Keratinocyte (primary cell): ENCODE data around the gene CPLX3. TPM values are rescaled to one million over a fixed set of nuclear protein-coding genes. Genes with fewer than 3 reads are reported as not detected.

Source experiments
- DNase-seq: peaks from one replicate; pipeline ENCODE4 v3.0.0-alpha.2; 2011; ENCODE audit warnings: low read depth, missing footprints, low spot score
- FAIRE-seq: peaks from 2 replicates; lab custom pipeline; 2011; peaks lifted over from hg19 to GRCh38; lab: Jason Lieb, UNC
- H2AFZ ChIP-seq: 2 replicates; pipeline ENCODE4 v1.6.0; 2012; ENCODE audit warnings: low read length, control low read depth, inconsistent platforms; ENCODE audit not compliant: control insufficient read depth
- H3K27ac ChIP-seq: 2 replicates; pipeline ENCODE4 v1.5.1; 2011; ENCODE audit warnings: low read length; ENCODE audit not compliant: control insufficient read depth, insufficient read depth
- H3K27me3 ChIP-seq: 3 replicates; pipeline ENCODE4 v1.6.0; 2011; ENCODE audit warnings: low read length; ENCODE audit not compliant: control insufficient read depth, insufficient read depth; ENCODE audit errors: extremely low read depth
- H3K36me3 ChIP-seq, 2 experiments: 2 replicates in 1 of 2; 3 replicates in 1 of 2; pipeline ENCODE4 v1.5.1; 2011; ENCODE audit warnings: low read length in 2 of 2, mild to moderate bottlenecking in 1 of 2; ENCODE audit not compliant: control insufficient read depth in 2 of 2, insufficient read depth in 2 of 2; ENCODE audit errors: extremely low read depth in 1 of 2
- H3K4me1 ChIP-seq: 3 replicates; pipeline ENCODE4 v1.5.1; 2011; ENCODE audit warnings: low read length; ENCODE audit not compliant: control insufficient read depth, insufficient read depth; ENCODE audit errors: extremely low read depth
- H3K4me2 ChIP-seq: 3 replicates; pipeline ENCODE4 v1.6.0; 2011; ENCODE audit warnings: low read depth, low read length; ENCODE audit not compliant: control insufficient read depth, insufficient read depth; ENCODE audit errors: extremely low read depth
- H3K4me3 ChIP-seq, 3 experiments: fragments of 200-600 bp in 1 of 3; sonication (generic) in 1 of 3; 2 replicates in 2 of 3; 3 replicates in 1 of 3; pipeline ENCODE4 v1.5.1; 2011 to 2016; ENCODE audit warnings: low read length in 3 of 3, mild to moderate bottlenecking in 3 of 3, control low read depth in 2 of 3, inconsistent platforms in 1 of 3, low read depth in 1 of 3, mixed read lengths in 1 of 3, mixed run types in 1 of 3, moderate library complexity in 1 of 3; ENCODE audit not compliant: control insufficient read depth in 2 of 3, insufficient read depth in 2 of 3; ENCODE audit errors: extremely low read depth in 1 of 3
- H3K79me2 ChIP-seq: 2 replicates; pipeline ENCODE4 v1.6.0; 2012; ENCODE audit warnings: low read length; ENCODE audit not compliant: control insufficient read depth, insufficient read depth
- H3K9ac ChIP-seq: 3 replicates; pipeline ENCODE4 v1.6.0; 2011; ENCODE audit warnings: low read length; ENCODE audit not compliant: control insufficient read depth, insufficient read depth; ENCODE audit errors: extremely low read depth
- H3K9me1 ChIP-seq: 3 replicates; pipeline ENCODE4 v1.6.0; 2011; ENCODE audit warnings: low read length; ENCODE audit not compliant: control insufficient read depth, insufficient read depth; ENCODE audit errors: extremely low read depth
- H3K9me3 ChIP-seq: 2 replicates; pipeline ENCODE4 v1.5.1; 2012; ENCODE audit warnings: low read depth, low read length; ENCODE audit not compliant: control insufficient read depth
- H4K20me1 ChIP-seq: 3 replicates; pipeline ENCODE4 v1.6.0; 2011; ENCODE audit warnings: low read length; ENCODE audit not compliant: control insufficient read depth, insufficient read depth; ENCODE audit errors: extremely low read depth
- CTCF ChIP-seq, 3 experiments: IDR thresholded peaks in 1 of 3; conservative IDR thresholded peaks in 1 of 3; optimal IDR thresholded peaks in 1 of 3; 2 replicates in 2 of 3; 3 replicates in 1 of 3; pipeline versions ENCODE3 to v1.5.1; 2011; ENCODE audit warnings: low read length in 3 of 3, mild to moderate bottlenecking in 3 of 3, moderate library complexity in 2 of 3, control low read depth in 1 of 3, inconsistent platforms in 1 of 3; ENCODE audit not compliant: insufficient read depth in 2 of 3; ENCODE audit errors: extremely low read depth in 1 of 3
- EZH2 ChIP-seq: IDR thresholded peaks from one replicate; pipeline ENCODE4 v1.6.1; 2012; ENCODE audit warnings: inconsistent platforms, mild to moderate bottlenecking, low read length, moderate library complexity
- dilution Hi-C: fragments of 300-500 bp; cut with MboI; formaldehyde crosslinking; loops from one replicate; pipeline ENCODE4 v1.7.0; 2020; ENCODE audit warnings: low sequenced_read_pairs; ENCODE audit not compliant: extremely low pct_ligation_motif_present
- polyA plus RNA-seq, 5 experiments: library from polyadenylated mRNA; depleted of rRNA in 3 of 5; stranded (reverse) in 3 of 5; stranded (forward) in 1 of 5; unstranded in 1 of 5; fragments of >200 nt; gene quantifications; 1 replicate in 1 of 5; 2 replicates in 3 of 5; 3 replicates in 1 of 5; pipeline versions ENCODE4 v1.2.1 to v1.2.3, GENCODE V29; 2011 to 2012; ENCODE audit warnings: missing spikeins in 2 of 5, low read depth in 1 of 5, low replicate concordance in 1 of 5

The CPLX3 gene
- polyA plus RNA-seq, 1 donor (not counting 4 experiments of a cell fraction or from before 2014, with no cell fraction given), result not detected

GRCh38 chr15:74777769-74778598 is 48.4 kb upstream of the CPLX3 start:
- H3K9me1 ChIP-seq, result no peaks in the 10 kb centered on the region
- no peak overlapping the region for H3K27ac ChIP-seq
- no peaks in the 10 kb centered on the region for H3K27me3 ChIP-seq
- H3K4me3 ChIP-seq, result no peak overlapping the region
- no peak overlapping the region for H3K4me2 ChIP-seq
- peaks cover 6% of the 10 kb centered on the region for H3K79me2 ChIP-seq
- no peaks in the 10 kb centered on the region for H4K20me1 ChIP-seq
- no peak for FAIRE-seq
- TF ChIP-seq EZH2 (no peak), CTCF (optimal IDR thresholded peaks at IDR 0.05 in 1 of 3, IDR thresholded peaks at IDR 0.05 in 1 of 3, conservative IDR thresholded peaks at IDR 0.05 in 1 of 3; ENCODE audit: extremely low read depth in 1 of 3, insufficient read depth in 2 of 3, low read length in 3 of 3) (no peak)
- DNase-seq, result no peak
- H2AFZ ChIP-seq, result no peak overlapping the region
- H3K36me3 ChIP-seq, result no peaks in the 10 kb centered on the region
- dilution Hi-C loops, result loop anchor here (10.0 kb wide), 1 partner anchor 133 kb away; no protein-coding TSS in a partner anchor
- H3K9me3 ChIP-seq, result no peaks in the 10 kb centered on the region
- H3K4me1 ChIP-seq, result peaks cover 16% of the 10 kb centered on the region
- no peak overlapping the region for H3K9ac ChIP-seq

GRCh38 chr15:74778599-74778970 is 47.8 kb upstream of the CPLX3 start:
- H3K36me3 ChIP-seq, result no peaks in the 10 kb centered on the region
- TF ChIP-seq CTCF (optimal IDR thresholded peaks at IDR 0.05 in 1 of 3, IDR thresholded peaks at IDR 0.05 in 1 of 3, conservative IDR thresholded peaks at IDR 0.05 in 1 of 3; ENCODE audit: extremely low read depth in 1 of 3, insufficient read depth in 2 of 3, low read length in 3 of 3), result no peak
- no peak for TF ChIP-seq EZH2
- H3K9me3 ChIP-seq, result no peaks in the 10 kb centered on the region
- H3K4me1 ChIP-seq, result peaks cover 20% of the 10 kb centered on the region
- peaks cover 12% of the 10 kb centered on the region for H3K79me2 ChIP-seq
- DNase-seq, result no peak
- H3K27me3 ChIP-seq, result no peaks in the 10 kb centered on the region
- H4K20me1 ChIP-seq, result no peaks in the 10 kb centered on the region
- H3K9ac ChIP-seq, result no peak overlapping the region
- H3K9me1 ChIP-seq, result no peaks in the 10 kb centered on the region
- FAIRE-seq, result no peak
- dilution Hi-C loops, result loop anchor here (10.0 kb wide), 1 partner anchor 134 kb away; no protein-coding TSS in a partner anchor
- no peak overlapping the region for H3K4me3 ChIP-seq
- H2AFZ ChIP-seq, result no peak overlapping the region
- no peak overlapping the region for H3K27ac ChIP-seq
- no peak overlapping the region for H3K4me2 ChIP-seq
